GM12878 (cell line): ENCODE measurements around the gene LEUTX. TPM values are rescaled to one million over a fixed set of nuclear protein-coding genes. Genes with fewer than 3 reads are reported as not detected.

Experiments
- ATAC-seq: fragments of 200-7000 bp; cut with Tn5 transposase; 3 replicates; pipeline ENCODE4 v1.9.1; 2020; ENCODE audit warnings: mild to moderate bottlenecking, moderate library complexity
- BruUV-seq: library from RNA; stranded (reverse); fragments of 400-500 nt; replicated peaks from 2 replicates; lab custom pipeline; 2021; lab: Mats Ljungman, UMichigan
- CTCF ChIA-PET: fragments of 300-600 bp; sonication (Branson Sonifier 250); formaldehyde crosslinking; extraction: SDS; loops from one replicate; lab custom pipeline; 2021; ENCODE audit warnings: inconsistent platforms; lab: Yijun Ruan, JAX
- POLR2A ChIA-PET: fragments of 350-600 bp; formaldehyde crosslinking; extraction: SDS; loops from one replicate; lab custom pipeline; 2021; ENCODE audit warnings: inconsistent platforms; lab: Charles Lee
- RAD21 ChIA-PET: fragments of 300-600 bp; sonication (Branson Sonifier 250); formaldehyde crosslinking; loops from one replicate; lab custom pipeline; 2023; ENCODE audit warnings: antibody characterized with exemption; ENCODE audit not compliant: unreplicated experiment; lab: Charles Lee
- SMC1A ChIA-PET: fragments of 300-600 bp; sonication (Branson Sonifier 250); formaldehyde crosslinking; loops from one replicate; lab custom pipeline; 2023; ENCODE audit not compliant: unreplicated experiment, uncharacterized antibody; lab: Charles Lee
- DNase-seq: peaks from one replicate; pipeline ENCODE4 v3.0.0-alpha.2; 2011; ENCODE audit warnings: low read depth, low spot score
- FAIRE-seq: peaks from 3 replicates; lab custom pipeline; 2011; peaks lifted over from hg19 to GRCh38; lab: Jason Lieb, UNC
- H2AFZ ChIP-seq: 2 replicates; pipeline ENCODE4 v1.6.0; 2011; ENCODE audit warnings: low read depth, low read length, control low read depth; ENCODE audit not compliant: control insufficient read depth
- H3K27ac ChIP-seq: 2 replicates; pipeline ENCODE4 v1.5.1; 2011; ENCODE audit warnings: control low read depth; ENCODE audit not compliant: control insufficient read depth, insufficient read depth
- H3K27me3 ChIP-seq, 2 experiments: replicated peaks in 1 of 2; 2 replicates each; pipeline versions ENCODE4 v1.6.0 to v1.6.1; 2011; ENCODE audit warnings: low read length in 1 of 2; ENCODE audit not compliant: control insufficient read depth in 2 of 2, insufficient read depth in 2 of 2
- H3K36me3 ChIP-seq, 2 experiments: 2 replicates each; pipeline ENCODE4 v1.5.1; 2011; ENCODE audit warnings: low read length in 1 of 2; ENCODE audit not compliant: control insufficient read depth in 2 of 2, insufficient read depth in 2 of 2
- H3K4me1 ChIP-seq: 2 replicates; pipeline ENCODE4 v1.6.1; 2011; ENCODE audit warnings: mild to moderate bottlenecking, low read length, moderate library complexity, mixed read lengths; ENCODE audit not compliant: control insufficient read depth, insufficient read depth
- H3K4me2 ChIP-seq: 2 replicates; pipeline ENCODE4 v1.6.0; 2011; ENCODE audit warnings: control low read depth; ENCODE audit not compliant: control insufficient read depth, insufficient read depth
- H3K4me3 ChIP-seq: fragments of 200-600 bp; sonication (generic); 2 replicates; pipeline ENCODE4 v1.5.1; 2016
- H3K79me2 ChIP-seq: 2 replicates; pipeline ENCODE4 v1.6.0; 2011; ENCODE audit warnings: low read length; ENCODE audit not compliant: control insufficient read depth, insufficient read depth
- H3K9ac ChIP-seq: 2 replicates; pipeline ENCODE4 v1.8.0; 2011; ENCODE audit warnings: low read length, control low read depth, mixed read lengths; ENCODE audit not compliant: control insufficient read depth, insufficient read depth
- H3K9me3 ChIP-seq: replicated peaks from 3 replicates; pipeline ENCODE4 v1.5.1; 2011; ENCODE audit warnings: mild to moderate bottlenecking, low read length; ENCODE audit not compliant: control insufficient read depth, insufficient read depth
- H4K20me1 ChIP-seq: 2 replicates; pipeline ENCODE4 v1.6.0; 2011; ENCODE audit not compliant: control insufficient read depth, insufficient read depth
- ASH2L ChIP-seq: fragments of 300-600, 200-600 bp; sonication (generic); IDR thresholded peaks from 2 replicates; pipeline ENCODE4 v1.6.1; 2017; ENCODE audit warnings: low read depth, mild to moderate bottlenecking, borderline replicate concordance
- MEF2A ChIP-seq: IDR thresholded peaks from 2 replicates; pipeline ENCODE4 v1.6.1; 2011; ENCODE audit warnings: low read depth, mild to moderate bottlenecking, low read length, moderate library complexity; ENCODE audit not compliant: insufficient read depth
- MYB ChIP-seq: fragments of 150-350 bp; IDR thresholded peaks from 2 replicates; pipeline ENCODE4 v1.6.1; 2014; ENCODE audit warnings: mild to moderate bottlenecking, low read depth, low read length, borderline replicate concordance
- NR2F1 ChIP-seq: fragments of 450-650 bp; conservative IDR thresholded peaks from 2 replicates; pipeline ENCODE4 v1.6.1; 2017; ENCODE audit warnings: mild to moderate bottlenecking
- SREBF1 ChIP-seq: IDR thresholded peaks from 2 replicates; pipeline ENCODE4 v1.6.1; 2012; ENCODE audit warnings: mild to moderate bottlenecking, low read length
- ZNF207 ChIP-seq: fragments of 450-650 bp; IDR thresholded peaks from 2 replicates; pipeline ENCODE4 v1.6.1; 2014; ENCODE audit warnings: antibody characterized with exemption, mild to moderate bottlenecking, borderline replicate concordance
- ZSCAN29 ChIP-seq: fragments of 450-650 bp; IDR thresholded peaks from 2 replicates; pipeline ENCODE4 v1.6.1; 2017; ENCODE audit warnings: mild to moderate bottlenecking, moderate library complexity
- ZZZ3 ChIP-seq: IDR thresholded peaks from 2 replicates; pipeline ENCODE4 v1.6.1; 2011; ENCODE audit warnings: low read depth; ENCODE audit not compliant: control insufficient read depth, insufficient read length
- WGBS: methylation state at CpG from one replicate; pipeline ENCODE4 v1.1.6; 2016; ENCODE audit warnings: low lambda C conversion rate; ENCODE audit not compliant: insufficient replicate concordance, insufficient coverage; ENCODE audit errors: missing lambda C conversion rate; 5-methylcytosine and 5-hydroxymethylcytosine counted together
- in situ Hi-C: fragments of 300-500 bp; cut with MboI; formaldehyde crosslinking; loops from 9 replicates; pipeline ENCODE4 v1.14.3; 2018; ENCODE audit warnings: mixed read lengths
- intact Hi-C: fragments of 100-400 bp; cut with micrococcal nuclease; formaldehyde crosslinking; loops from one replicate; pipeline ENCODE4 v1.14.2; 2022; ENCODE audit not compliant: unreplicated experiment
- polyA plus RNA-seq, 11 experiments: library from polyadenylated mRNA; depleted of rRNA in 4 of 11; unstranded in 6 of 11; stranded (reverse) in 5 of 11; fragments of >200 nt; fragmentation: Nextera tagmentation in 4 of 11; fragmentation: Illumina TruSeq in 1 of 11; extraction: Ambion mirVana in 4 of 11; extraction: Trizol in 1 of 11; gene quantifications; 1 replicate in 1 of 11; 2 replicates in 10 of 11; pipeline versions ENCODE4 v1.2.1 to v1.2.3, GENCODE V29; 2011 to 2016; ENCODE audit warnings: inconsistent platforms in 2 of 11, missing spikeins in 2 of 11, low read depth in 1 of 11
- total RNA-seq, 4 experiments: library from RNA; depleted of rRNA in 3 of 4; stranded (reverse); fragments of >200 nt in 3 of 4; fragmentation: Illumina TruSeq in 1 of 4; extraction: Trizol in 1 of 4; gene quantifications; 2 replicates each; pipeline versions ENCODE4 v1.2.1 to v1.2.3, GENCODE V29; 2013 to 2021
- TF ChIP-seq, protein P1 (sequence below): fragments of 150-350 bp; IDR thresholded peaks from 2 replicates; pipeline ENCODE4 v1.6.1; 2016; ENCODE audit warnings: low read depth, low read length
- TF ChIP-seq, protein P2 (sequence below): fragments of 450-650 bp; IDR thresholded peaks from 2 replicates; pipeline ENCODE4 v1.6.1; 2017; ENCODE audit warnings: mild to moderate bottlenecking

The LEUTX gene
- total and polyA plus RNA-seq, 10 of the 15 experiments (the other 5 are each of a cell fraction or from before 2014, with no cell fraction given), result 0.29 to 0.46 (median 0.40) TPM; not detected in 4

DNA sequence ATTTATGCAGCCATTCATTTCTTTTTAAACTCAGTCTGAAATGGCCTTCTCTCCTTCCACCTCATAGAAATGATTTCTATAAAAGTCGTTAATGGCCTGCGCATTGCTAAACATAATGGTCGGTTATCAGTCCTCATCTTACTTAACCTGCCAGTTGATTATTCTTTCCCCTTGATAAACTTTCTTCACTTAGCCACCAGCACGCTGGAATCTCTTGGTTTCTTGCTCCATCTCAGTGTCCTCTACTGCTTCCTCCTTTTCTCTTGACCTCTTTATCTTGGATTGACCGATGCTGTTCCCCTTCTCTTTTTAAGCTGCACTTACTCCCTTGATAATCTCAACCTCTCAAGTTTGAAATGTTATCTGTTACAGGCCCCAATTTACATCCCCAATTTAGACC, 28.7 kb upstream of the LEUTX start:
- in situ Hi-C loops, result no loop called here
- no peak overlapping the region for H3K4me2 ChIP-seq
- no peaks in the 10 kb centered on the region for H3K36me3 ChIP-seq
- H2AFZ ChIP-seq, result no peak overlapping the region
- no peaks in the 10 kb centered on the region for H4K20me1 ChIP-seq
- H3K27me3 ChIP-seq, result no peaks in the 10 kb centered on the region
- FAIRE-seq, result no peak
- H3K9ac ChIP-seq, result no peak overlapping the region
- 71% methylated on average over 5 of the region's 5 CpGs for WGBS
- ATAC-seq, result no peak
- no peak overlapping the region for H3K27ac ChIP-seq
- no peak overlapping the region for H3K4me3 ChIP-seq
- SMC1A ChIA-PET, result interaction anchor here (1.2 kb wide), 1 partner anchor 15 kb away, joined by 4 read pairs; no protein-coding TSS in a partner anchor
- CTCF ChIA-PET, result interaction anchor here (0.6 to 0.8 kb wide), 2 partner anchors 18 to 309 kb away, joined by 3 to 5 read pairs; no protein-coding TSS in a partner anchor
- no TSS peak for BruUV-seq
- no peaks in the 10 kb centered on the region for H3K9me3 ChIP-seq
- POLR2A ChIA-PET, result interaction anchor here (0.7 kb wide), 1 partner anchor 192 kb away, joined by 4 read pairs; no protein-coding TSS in a partner anchor
- no peaks in the 10 kb centered on the region for H3K4me1 ChIP-seq
- H3K79me2 ChIP-seq, result no peaks in the 10 kb centered on the region
- intact Hi-C loops, result no loop called here
- DNase-seq, result no peak
- RAD21 ChIA-PET, result no interaction called here
- TF ChIP-seq MEF2A (no peak), SREBF1 (no peak), ZZZ3 (no peak), ZSCAN29 (no peak), NR2F1 (no peak), ZNF207 (no peak), MYB (no peak), ASH2L (no peak)
- TF ChIP-seq, protein P1, sequence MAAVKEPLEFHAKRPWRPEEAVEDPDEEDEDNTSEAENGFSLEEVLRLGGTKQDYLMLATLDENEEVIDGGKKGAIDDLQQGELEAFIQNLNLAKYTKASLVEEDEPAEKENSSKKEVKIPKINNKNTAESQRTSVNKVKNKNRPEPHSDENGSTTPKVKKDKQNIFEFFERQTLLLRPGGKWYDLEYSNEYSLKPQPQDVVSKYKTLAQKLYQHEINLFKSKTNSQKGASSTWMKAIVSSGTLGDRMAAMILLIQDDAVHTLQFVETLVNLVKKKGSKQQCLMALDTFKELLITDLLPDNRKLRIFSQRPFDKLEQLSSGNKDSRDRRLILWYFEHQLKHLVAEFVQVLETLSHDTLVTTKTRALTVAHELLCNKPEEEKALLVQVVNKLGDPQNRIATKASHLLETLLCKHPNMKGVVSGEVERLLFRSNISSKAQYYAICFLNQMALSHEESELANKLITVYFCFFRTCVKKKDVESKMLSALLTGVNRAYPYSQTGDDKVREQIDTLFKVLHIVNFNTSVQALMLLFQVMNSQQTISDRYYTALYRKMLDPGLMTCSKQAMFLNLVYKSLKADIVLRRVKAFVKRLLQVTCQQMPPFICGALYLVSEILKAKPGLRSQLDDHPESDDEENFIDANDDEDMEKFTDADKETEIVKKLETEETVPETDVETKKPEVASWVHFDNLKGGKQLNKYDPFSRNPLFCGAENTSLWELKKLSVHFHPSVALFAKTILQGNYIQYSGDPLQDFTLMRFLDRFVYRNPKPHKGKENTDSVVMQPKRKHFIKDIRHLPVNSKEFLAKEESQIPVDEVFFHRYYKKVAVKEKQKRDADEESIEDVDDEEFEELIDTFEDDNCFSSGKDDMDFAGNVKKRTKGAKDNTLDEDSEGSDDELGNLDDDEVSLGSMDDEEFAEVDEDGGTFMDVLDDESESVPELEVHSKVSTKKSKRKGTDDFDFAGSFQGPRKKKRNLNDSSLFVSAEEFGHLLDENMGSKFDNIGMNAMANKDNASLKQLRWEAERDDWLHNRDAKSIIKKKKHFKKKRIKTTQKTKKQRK, result no peak
- TF ChIP-seq, protein P2, sequence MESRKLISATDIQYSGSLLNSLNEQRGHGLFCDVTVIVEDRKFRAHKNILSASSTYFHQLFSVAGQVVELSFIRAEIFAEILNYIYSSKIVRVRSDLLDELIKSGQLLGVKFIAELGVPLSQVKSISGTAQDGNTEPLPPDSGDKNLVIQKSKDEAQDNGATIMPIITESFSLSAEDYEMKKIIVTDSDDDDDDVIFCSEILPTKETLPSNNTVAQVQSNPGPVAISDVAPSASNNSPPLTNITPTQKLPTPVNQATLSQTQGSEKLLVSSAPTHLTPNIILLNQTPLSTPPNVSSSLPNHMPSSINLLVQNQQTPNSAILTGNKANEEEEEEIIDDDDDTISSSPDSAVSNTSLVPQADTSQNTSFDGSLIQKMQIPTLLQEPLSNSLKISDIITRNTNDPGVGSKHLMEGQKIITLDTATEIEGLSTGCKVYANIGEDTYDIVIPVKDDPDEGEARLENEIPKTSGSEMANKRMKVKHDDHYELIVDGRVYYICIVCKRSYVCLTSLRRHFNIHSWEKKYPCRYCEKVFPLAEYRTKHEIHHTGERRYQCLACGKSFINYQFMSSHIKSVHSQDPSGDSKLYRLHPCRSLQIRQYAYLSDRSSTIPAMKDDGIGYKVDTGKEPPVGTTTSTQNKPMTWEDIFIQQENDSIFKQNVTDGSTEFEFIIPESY, result no peak
- TF ChIP-seq, all 136 proteins: peak for 0
